CD8-positive, alpha-beta memory T cell (primary cell): ENCODE data around the gene LENG8. TPM values are rescaled to one million over a fixed set of nuclear protein-coding genes. Genes with fewer than 3 reads are reported as not detected.
A peak's percentile ranks its signal among the peaks of the same experiment; 100 is the strongest.

Experiments
- CTCF ChIA-PET: fragments of 350-600 bp; sonication (Branson Sonifier 250); formaldehyde crosslinking; loops from one replicate; lab custom pipeline; 2021; ENCODE audit warnings: antibody characterized with exemption; lab: Charles Lee
- POLR2A ChIA-PET: fragments of 350-600 bp; sonication (Branson Sonifier 250); formaldehyde crosslinking; loops from one replicate; lab custom pipeline; 2021; ENCODE audit warnings: antibody characterized with exemption; lab: Charles Lee
- DNase-seq, 5 donors: peaks; one replicate each; pipeline versions ENCODE4 v3.0.0 to v3.0.0-alpha.2; 2020 to 2022; ENCODE audit warnings: mixed read lengths in 1 of 5
- H3K27ac ChIP-seq: one replicate; pipeline ENCODE4 v1.7.0; 2013; ENCODE audit warnings: low read depth, mild to moderate bottlenecking, low read length, moderate library complexity
- H3K27me3 ChIP-seq: 2 replicates; pipeline ENCODE4 v1.7.0; 2013; ENCODE audit warnings: low read length, mild to moderate bottlenecking; ENCODE audit not compliant: insufficient read depth, poor library complexity, severe bottlenecking
- H3K36me3 ChIP-seq: 2 replicates; pipeline ENCODE4 v1.7.0; 2013; ENCODE audit warnings: mild to moderate bottlenecking, low read length, moderate library complexity; ENCODE audit not compliant: insufficient read depth
- H3K4me1 ChIP-seq: 2 replicates; pipeline ENCODE4 v1.7.0; 2013; ENCODE audit warnings: mild to moderate bottlenecking, low read length, moderate library complexity; ENCODE audit not compliant: insufficient read depth
- H3K4me3 ChIP-seq: 2 replicates; pipeline ENCODE4 v1.7.0; 2013; ENCODE audit warnings: mild to moderate bottlenecking, low read length
- H3K9me3 ChIP-seq: 2 replicates; pipeline ENCODE4 v1.7.0; 2013; ENCODE audit warnings: mild to moderate bottlenecking, low read length
- H3K27ac Mint-ChIP-seq, 8 donors: one replicate each; pipeline ENCODE4 v1.8.0; 2020 to 2021; ENCODE audit warnings: mixed read lengths in 8 of 8, mild to moderate bottlenecking in 6 of 8, inconsistent platforms in 3 of 8, moderate library complexity in 3 of 8
- H3K27me3 Mint-ChIP-seq, 2 donors: one replicate each; pipeline ENCODE4 v1.8.0; 2020 to 2021; ENCODE audit warnings: mixed read lengths in 2 of 2, mild to moderate bottlenecking in 1 of 2, moderate library complexity in 1 of 2
- H3K36me3 Mint-ChIP-seq, 3 donors: one replicate each; pipeline ENCODE4 v1.8.0; 2020 to 2021; ENCODE audit warnings: mixed read lengths in 3 of 3, inconsistent platforms in 1 of 3, mild to moderate bottlenecking in 1 of 3
- H3K4me1 Mint-ChIP-seq, 3 donors: one replicate each; pipeline ENCODE4 v1.8.0; 2020 to 2021; ENCODE audit warnings: mixed read lengths in 3 of 3, inconsistent platforms in 1 of 3, mild to moderate bottlenecking in 1 of 3
- H3K4me3 Mint-ChIP-seq, 7 donors: one replicate each; pipeline ENCODE4 v1.8.0; 2020 to 2021; ENCODE audit warnings: mixed read lengths in 7 of 7, mild to moderate bottlenecking in 6 of 7, moderate library complexity in 4 of 7, inconsistent platforms in 2 of 7
- H3K9me3 Mint-ChIP-seq, 5 donors: one replicate each; pipeline ENCODE4 v1.8.0; 2020 to 2022; ENCODE audit warnings: mixed read lengths in 5 of 5, mild to moderate bottlenecking in 3 of 5, moderate library complexity in 2 of 5, inconsistent platforms in 1 of 5
- polyA plus RNA-seq: library from polyadenylated mRNA; unstranded; fragments of 300-500 nt; fragmentation: Illumina TruSeq; gene quantifications from one replicate; pipeline ENCODE4 v1.2.3, GENCODE V29; 2021
- total RNA-seq, 2 experiments: library from RNA; stranded (reverse); gene quantifications; one replicate each; pipeline ENCODE4 v1.2.3, GENCODE V29; 2021

The LENG8 gene
- total and polyA plus RNA-seq, 3 experiments from 2014 or later: 8.0 to 144 (median 132) TPM

DNA sequence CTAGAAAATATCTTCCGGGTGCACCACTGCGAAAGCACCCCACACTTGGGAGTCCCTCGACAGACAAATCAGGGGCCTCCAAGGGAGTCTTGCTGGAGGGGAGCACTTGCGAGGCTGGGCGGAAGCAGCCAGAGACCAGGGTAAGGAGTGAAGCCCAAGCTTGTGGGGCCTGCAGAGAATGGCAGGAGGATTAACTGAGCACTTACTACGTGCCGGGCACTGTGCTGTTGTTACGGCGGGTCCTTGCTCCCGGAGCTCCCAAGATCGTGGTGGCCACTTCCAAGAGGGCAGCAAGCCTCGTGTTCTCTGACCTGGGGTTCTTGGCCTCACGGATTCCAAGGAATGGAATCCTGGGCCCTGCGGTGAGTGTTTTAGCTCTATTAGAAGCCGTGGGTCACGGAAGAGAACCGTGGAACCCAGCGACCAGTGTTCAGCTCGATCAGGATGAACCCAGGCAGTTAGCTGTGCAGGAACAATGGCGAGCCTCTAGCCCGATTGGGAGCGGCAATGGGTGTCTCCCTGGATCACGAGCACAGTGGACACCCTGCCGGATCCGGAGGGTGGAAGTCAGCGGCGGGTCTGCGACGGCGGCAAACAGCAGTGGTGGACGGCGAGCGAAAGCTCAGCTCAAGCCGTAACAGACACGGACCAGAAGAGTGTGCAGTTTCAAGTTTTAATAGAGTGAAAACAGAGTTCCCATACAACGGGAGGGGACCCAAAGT lies 24.2 kb upstream of the LENG8 start:
- no peaks in the 10 kb centered on the region for H3K36me3 ChIP-seq
- no peaks in the 10 kb centered on the region for H3K4me1 ChIP-seq
- POLR2A ChIA-PET: no interaction called here
- no peak overlapping the region for H3K27ac Mint-ChIP-seq
- CTCF ChIA-PET: no interaction called here
- no peaks in the 10 kb centered on the region for H3K36me3 Mint-ChIP-seq
- no peak overlapping the region for H3K4me3 Mint-ChIP-seq
- H3K9me3 Mint-ChIP-seq: no peaks in the 10 kb centered on the region
- peaks cover 39 to 43% of the 10 kb centered on the region in 2 donors for H3K27me3 Mint-ChIP-seq
- no peak overlapping the region for H3K4me3 ChIP-seq
- DNase-seq: no peak
- no peaks in the 10 kb centered on the region for H3K9me3 ChIP-seq
- H3K27me3 ChIP-seq: peaks cover 3% of the 10 kb centered on the region
- H3K27ac ChIP-seq: no peak overlapping the region
- H3K4me1 Mint-ChIP-seq: no peaks in the 10 kb centered on the region

DNA sequence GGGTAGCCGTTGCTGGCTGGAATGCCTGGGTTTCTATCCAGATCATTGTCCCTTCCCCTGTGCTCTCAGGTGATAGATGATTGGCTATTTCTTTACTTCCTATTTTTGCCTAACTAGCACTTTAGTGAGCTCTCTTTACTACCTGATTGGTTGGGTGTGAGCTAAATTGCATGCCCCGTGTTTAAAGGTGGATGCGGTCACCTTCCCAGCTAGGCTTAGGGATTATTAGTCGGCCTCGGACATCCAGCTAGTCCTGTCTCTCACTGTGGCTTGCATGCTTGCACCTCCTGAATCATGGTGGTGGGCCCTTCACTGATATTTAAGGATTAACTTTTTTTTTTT lies 23.6 kb upstream of the LENG8 start:
- Mint-ChIP-seq H3K4me1 (no peaks in the 10 kb centered on the region), H3K4me3 (no peak overlapping the region), H3K27ac (no peak overlapping the region), H3K27me3 (peaks cover 37 to 41% of the 10 kb centered on the region in 2 donors), H3K36me3 (no peaks in the 10 kb centered on the region), H3K9me3 (no peaks in the 10 kb centered on the region)
- H3K36me3 ChIP-seq: no peaks in the 10 kb centered on the region
- CTCF ChIA-PET: no interaction called here
- no peak overlapping the region for H3K27ac ChIP-seq
- POLR2A ChIA-PET: no interaction called here
- H3K9me3 ChIP-seq: no peaks in the 10 kb centered on the region
- DNase-seq: no peak
- H3K4me1 ChIP-seq: peaks cover 3% of the 10 kb centered on the region
- H3K4me3 ChIP-seq: no peak overlapping the region
- H3K27me3 ChIP-seq: no peaks in the 10 kb centered on the region

DNA sequence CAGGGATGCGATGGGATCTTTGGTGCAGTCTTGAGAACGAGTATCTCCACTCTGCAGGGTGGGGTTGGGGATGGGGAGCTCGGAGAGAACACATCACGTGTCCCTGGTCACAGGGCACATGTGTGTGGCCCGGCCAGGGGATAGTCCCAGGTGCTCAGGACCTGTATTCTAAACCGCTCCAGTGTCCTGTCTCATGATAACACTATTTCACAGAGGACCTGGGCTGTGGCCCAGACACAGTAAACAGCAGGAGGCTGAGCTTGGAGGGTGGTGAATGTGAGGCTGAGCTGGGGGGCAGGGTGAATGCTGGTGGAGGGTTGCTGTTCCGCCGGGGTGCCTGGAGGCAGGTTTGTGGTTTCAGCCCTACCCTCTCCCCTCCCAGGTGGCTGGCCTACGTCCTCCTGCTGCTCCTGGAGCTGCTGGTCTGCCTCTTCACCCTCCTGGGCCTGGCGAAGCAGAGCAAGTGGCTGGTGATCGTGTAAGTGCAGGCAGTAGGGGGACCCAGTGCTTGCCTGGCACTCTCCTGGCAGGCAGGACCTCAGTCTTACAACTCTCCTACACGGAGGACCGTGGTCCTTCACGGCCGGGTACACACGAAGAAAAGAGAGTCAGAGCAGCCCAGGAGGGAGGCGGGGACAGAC lies 22.6 kb upstream of the LENG8 start:
- Histone ChIP-seq H3K27me3 (no peaks in the 10 kb centered on the region), H3K27ac (no peak overlapping the region), H3K4me3 (no peak overlapping the region), H3K36me3 (no peaks in the 10 kb centered on the region), H3K9me3 (no peaks in the 10 kb centered on the region), H3K4me1 (peaks cover 11% of the 10 kb centered on the region)
- POLR2A ChIA-PET: no interaction called here
- CTCF ChIA-PET: no interaction called here
- Mint-ChIP-seq H3K36me3 (no peaks in the 10 kb centered on the region), H3K27me3 (peaks cover 37 to 41% of the 10 kb centered on the region in 2 donors), H3K4me3 (no peak overlapping the region), H3K27ac (no peak overlapping the region), H3K9me3 (no peaks in the 10 kb centered on the region), H3K4me1 (peaks cover 3 to 9% (median 5%) of the 10 kb centered on the region in 3 donors)
- no peak for DNase-seq

DNA sequence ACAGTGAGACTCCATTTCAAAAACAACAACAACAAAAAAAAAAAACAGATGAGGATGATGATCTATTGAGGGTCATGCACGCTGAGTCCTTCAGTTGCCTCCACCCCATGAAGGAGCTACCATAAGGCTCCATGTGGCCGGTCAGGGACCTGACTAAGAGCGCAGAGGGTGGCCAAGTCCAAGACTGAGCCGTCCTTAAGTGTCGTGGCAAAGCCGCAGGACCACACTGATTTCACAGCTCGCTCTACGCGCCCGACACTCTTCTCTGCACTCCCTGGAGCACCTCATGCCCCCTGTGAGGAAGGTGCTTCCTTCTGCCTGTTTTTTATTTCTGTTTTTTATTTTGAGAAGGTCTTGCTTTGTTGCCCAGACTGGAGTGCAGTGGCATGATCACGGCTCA lies 21.4 kb upstream of the LENG8 start:
- H3K27ac ChIP-seq: no peak overlapping the region
- no peaks in the 10 kb centered on the region for H3K36me3 ChIP-seq
- CTCF ChIA-PET: interaction anchor here (1.2 kb wide), 1 partner anchor 31 kb away, joined by 3 read pairs; no protein-coding TSS in a partner anchor
- POLR2A ChIA-PET: no interaction called here
- no peaks in the 10 kb centered on the region for H3K27me3 ChIP-seq
- peaks cover 3 to 13% (median 5%) of the 10 kb centered on the region in 3 donors for H3K4me1 Mint-ChIP-seq
- no peak for DNase-seq
- no peaks in the 10 kb centered on the region for H3K9me3 Mint-ChIP-seq
- peak overlapping the region in 1 of 8 donors; percentile 7 for H3K27ac Mint-ChIP-seq
- peaks cover 35 to 41% of the 10 kb centered on the region in 2 donors for H3K27me3 Mint-ChIP-seq
- peaks cover 11% of the 10 kb centered on the region for H3K4me1 ChIP-seq
- no peaks in the 10 kb centered on the region for H3K36me3 Mint-ChIP-seq
- H3K4me3 ChIP-seq: no peak overlapping the region
- no peaks in the 10 kb centered on the region for H3K9me3 ChIP-seq
- H3K4me3 Mint-ChIP-seq: no peak overlapping the region

DNA sequence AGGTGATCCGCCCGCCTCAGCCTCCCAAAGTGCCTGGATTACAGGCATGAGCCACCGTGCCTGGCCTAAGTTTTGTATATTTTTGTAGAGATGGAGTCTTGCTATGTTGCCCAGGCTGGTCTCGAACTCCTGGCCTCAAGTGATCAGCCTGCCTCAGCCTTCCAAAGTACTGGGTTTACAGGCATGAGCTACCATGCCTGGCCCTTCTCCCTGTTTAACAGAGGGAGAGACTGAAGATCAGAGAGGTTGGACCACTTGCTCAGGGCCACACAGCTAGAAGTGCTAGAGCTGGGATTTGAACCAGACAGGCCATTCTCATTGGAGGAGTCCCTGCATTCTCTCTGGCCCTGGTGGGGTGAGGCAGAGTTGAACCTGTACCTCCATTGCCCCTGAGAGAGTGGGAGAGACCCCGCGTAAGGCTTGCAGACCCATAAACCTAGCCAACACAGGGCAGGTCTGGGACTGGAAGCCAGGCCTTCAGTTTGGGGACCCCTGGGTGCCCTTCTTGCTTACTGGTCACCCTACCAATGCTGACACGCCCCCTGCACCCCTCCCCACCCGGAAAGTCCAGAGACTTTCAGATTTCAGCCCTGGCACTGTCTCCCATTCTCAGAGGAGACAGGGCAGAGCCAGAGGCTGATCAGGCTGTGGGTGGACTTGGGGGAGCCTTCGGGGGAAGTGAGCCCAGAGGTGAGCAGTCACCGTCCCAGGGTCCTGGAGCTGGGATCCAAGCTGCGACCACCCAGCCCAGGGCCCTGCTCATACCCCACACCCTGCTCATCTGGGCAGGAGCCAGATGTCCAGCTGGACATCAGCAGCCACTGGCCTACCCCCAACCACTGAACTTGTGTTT lies 20.4 kb upstream of the LENG8 start:
- peaks cover 11% of the 10 kb centered on the region for H3K4me1 ChIP-seq
- H3K36me3 ChIP-seq: no peaks in the 10 kb centered on the region
- CTCF ChIA-PET: interaction anchor here (1.2 kb wide), 1 partner anchor 30 kb away, joined by 3 read pairs; no protein-coding TSS in a partner anchor
- H3K4me1 Mint-ChIP-seq: peaks cover 3 to 13% (median 5%) of the 10 kb centered on the region in 3 donors
- POLR2A ChIA-PET: no interaction called here
- H3K27ac Mint-ChIP-seq: no peak overlapping the region
- no peak overlapping the region for H3K4me3 ChIP-seq
- no peaks in the 10 kb centered on the region for H3K9me3 Mint-ChIP-seq
- H3K36me3 Mint-ChIP-seq: no peaks in the 10 kb centered on the region
- H3K27ac ChIP-seq: no peak overlapping the region
- no peak for DNase-seq
- H3K9me3 ChIP-seq: no peaks in the 10 kb centered on the region
- H3K27me3 Mint-ChIP-seq: peaks cover 30 to 35% of the 10 kb centered on the region in 2 donors
- H3K4me3 Mint-ChIP-seq: no peak overlapping the region
- no peaks in the 10 kb centered on the region for H3K27me3 ChIP-seq

DNA sequence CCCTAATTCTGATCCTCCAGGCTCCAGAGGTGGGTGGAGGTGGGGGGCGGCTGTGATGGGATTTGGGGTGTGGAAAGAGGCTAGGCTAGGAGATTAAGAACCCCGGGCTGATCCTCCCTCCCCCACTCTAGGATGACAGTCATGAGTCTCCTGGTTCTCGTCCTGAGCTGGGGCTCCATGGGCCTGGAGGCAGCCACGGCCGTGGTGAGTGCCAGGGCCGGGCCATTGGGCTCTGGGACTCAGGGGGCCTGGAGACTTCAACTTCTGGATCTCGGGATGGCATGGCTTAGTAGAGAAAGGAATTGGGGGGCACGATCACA lies 19.9 kb upstream of the LENG8 start:
- Histone ChIP-seq H3K9me3 (no peaks in the 10 kb centered on the region), H3K4me1 (peaks cover 11% of the 10 kb centered on the region), H3K27ac (no peak overlapping the region), H3K4me3 (no peak overlapping the region), H3K36me3 (no peaks in the 10 kb centered on the region), H3K27me3 (no peaks in the 10 kb centered on the region)
- Mint-ChIP-seq H3K4me1 (peaks cover 4 to 17% (median 7%) of the 10 kb centered on the region in 3 donors), H3K36me3 (no peaks in the 10 kb centered on the region), H3K27ac (no peak overlapping the region), H3K9me3 (no peaks in the 10 kb centered on the region), H3K27me3 (peaks cover 28 to 31% of the 10 kb centered on the region in 2 donors), H3K4me3 (peak overlapping the region in 1 of 7 donors; percentile 14)
- ChIA-PET CTCF (no interaction called here), POLR2A (no interaction called here)
- DNase-seq: no peak

DNA sequence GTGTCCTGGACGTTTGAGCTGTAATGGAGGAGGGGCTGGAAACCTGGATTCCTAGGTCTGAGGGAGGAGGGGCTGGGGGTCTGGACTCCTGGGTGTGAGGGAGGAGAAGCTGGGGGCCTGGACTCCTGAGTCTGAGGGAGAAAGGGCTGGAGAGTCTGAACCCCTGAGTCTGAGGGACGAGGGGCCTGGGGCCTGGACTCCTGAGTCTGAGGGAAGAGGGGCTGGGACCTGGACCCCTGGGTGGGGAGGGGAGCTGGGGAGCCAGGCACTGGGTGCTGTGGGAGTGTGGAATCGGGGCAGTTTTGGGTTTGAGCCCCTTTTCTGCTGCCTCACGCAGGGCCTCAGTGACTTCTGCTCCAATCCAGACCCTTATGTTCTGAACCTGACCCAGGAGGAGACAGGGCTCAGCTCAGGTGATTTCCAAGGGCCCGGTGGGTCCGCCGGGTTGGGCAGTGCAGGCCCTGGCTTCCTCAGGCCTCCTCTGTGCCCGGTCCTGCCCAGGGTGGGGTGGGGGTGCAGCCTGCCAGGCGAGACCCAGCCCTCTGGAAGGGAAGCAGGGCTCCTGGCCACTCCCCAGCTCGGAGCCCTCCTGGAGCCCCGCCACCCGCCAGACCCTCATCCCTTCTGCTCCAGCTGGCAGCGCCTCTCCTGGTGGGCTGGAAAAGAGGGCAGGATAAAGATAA lies 19.3 kb upstream of the LENG8 start:
- Histone ChIP-seq H3K9me3 (no peaks in the 10 kb centered on the region), H3K36me3 (no peaks in the 10 kb centered on the region), H3K4me1 (peaks cover 11% of the 10 kb centered on the region), H3K4me3 (no peak overlapping the region), H3K27ac (no peak overlapping the region), H3K27me3 (no peaks in the 10 kb centered on the region)
- CTCF ChIA-PET: no interaction called here
- Mint-ChIP-seq H3K36me3 (no peaks in the 10 kb centered on the region), H3K9me3 (no peaks in the 10 kb centered on the region), H3K4me3 (peak overlapping the region in 3 of 7 donors; percentile 14 to 77 (median 32)), H3K27me3 (peaks cover 25% of the 10 kb centered on the region in 2 donors), H3K27ac (no peak overlapping the region), H3K4me1 (peaks cover 4 to 23% (median 11%) of the 10 kb centered on the region in 3 donors)
- DNase-seq: no peak
- POLR2A ChIA-PET: no interaction called here
